Parathyroid adenoma (tissue), 2 donors: ENCODE data around the gene OVCH2.

Experiments used
- H2AFZ ChIP-seq: fragments of 300-600 bp; sonication (generic); one replicate; pipeline ENCODE4 v1.7.0; 2017; ENCODE audit warnings: antibody characterized with exemption, mild to moderate bottlenecking
- H3K27ac ChIP-seq: fragments of 300-600 bp; sonication (generic); one replicate; pipeline ENCODE4 v1.7.0; 2017
- H3K27me3 ChIP-seq: fragments of 300-600 bp; sonication (generic); one replicate; pipeline ENCODE4 v1.7.0; 2017; ENCODE audit warnings: low read length; ENCODE audit not compliant: control insufficient read depth, insufficient read depth
- H3K36me3 ChIP-seq: fragments of 300-600 bp; sonication (generic); one replicate; pipeline ENCODE4 v1.7.0; 2017; ENCODE audit warnings: low read length; ENCODE audit not compliant: control insufficient read depth, insufficient read depth
- H3K4me1 ChIP-seq: fragments of 300-600 bp; sonication (generic); one replicate; pipeline ENCODE4 v1.7.0; 2017; ENCODE audit warnings: control low read depth
- H3K4me2 ChIP-seq: fragments of 300-600 bp; sonication (generic); one replicate; pipeline ENCODE4 v1.7.0; 2017; ENCODE audit warnings: low read length
- H3K4me3 ChIP-seq: fragments of 300-600 bp; sonication (generic); one replicate; pipeline ENCODE4 v1.7.0; 2017; ENCODE audit warnings: low read depth, low read length
- H3K79me2 ChIP-seq: fragments of 300-600 bp; sonication (generic); one replicate; pipeline ENCODE4 v1.7.0; 2017; ENCODE audit warnings: control low read depth
- H3K9ac ChIP-seq: fragments of 300-600 bp; sonication (generic); one replicate; pipeline ENCODE4 v1.7.0; 2017; ENCODE audit warnings: mild to moderate bottlenecking
- H3K9me3 ChIP-seq: fragments of 300-600 bp; sonication (generic); one replicate; pipeline ENCODE4 v1.7.0; 2017; ENCODE audit warnings: low read length; ENCODE audit not compliant: control insufficient read depth
- CTCF ChIP-seq: fragments of 300-600 bp; sonication (generic); IDR thresholded peaks from one replicate; pipeline ENCODE4 v1.7.0; 2017; ENCODE audit warnings: antibody characterized with exemption, mild to moderate bottlenecking
- donor health status: primary hyperparathyroidism.

OVCH2 gene

GRCh38 chr11:7648264-7648663, 58.0 kb downstream of the OVCH2 start:
- Histone ChIP-seq H3K9ac (no peak overlapping the region), H3K36me3 (no peaks in the 10 kb centered on the region), H2AFZ (no peak overlapping the region), H3K27me3 (no peaks in the 10 kb centered on the region), H3K9me3 (no peaks in the 10 kb centered on the region), H3K4me3 (no peak overlapping the region), H3K79me2 (no peaks in the 10 kb centered on the region), H3K27ac (no peak overlapping the region), H3K4me2 (no peak overlapping the region), H3K4me1 (no peaks in the 10 kb centered on the region)
- no peak for TF ChIP-seq CTCF

GRCh38 chr11:7646866-7647265, 59.4 kb downstream of the OVCH2 start:
- no peaks in the 10 kb centered on the region for H3K9me3 ChIP-seq
- H3K79me2 ChIP-seq: no peaks in the 10 kb centered on the region
- H3K27me3 ChIP-seq: no peaks in the 10 kb centered on the region
- peaks cover 5% of the 10 kb centered on the region for H3K4me1 ChIP-seq
- no peak for TF ChIP-seq CTCF
- no peak overlapping the region for H3K4me2 ChIP-seq
- H3K4me3 ChIP-seq: no peak overlapping the region
- no peak overlapping the region for H2AFZ ChIP-seq
- no peak overlapping the region for H3K27ac ChIP-seq
- H3K36me3 ChIP-seq: no peaks in the 10 kb centered on the region
- H3K9ac ChIP-seq: no peak overlapping the region

- no peak overlapping the region for H3K4me3 ChIP-seq
- H3K4me1 ChIP-seq: peaks cover 5% of the 10 kb centered on the region
- no peak overlapping the region for H2AFZ ChIP-seq
- no peaks in the 10 kb centered on the region for H3K36me3 ChIP-seq
- TF ChIP-seq CTCF: no peak
- H3K79me2 ChIP-seq: no peaks in the 10 kb centered on the region
- H3K4me2 ChIP-seq: no peak overlapping the region
- no peak overlapping the region for H3K9ac ChIP-seq
- H3K27ac ChIP-seq: no peak overlapping the region
- H3K27me3 ChIP-seq: no peaks in the 10 kb centered on the region
- H3K9me3 ChIP-seq: no peaks in the 10 kb centered on the region
Observed at GRCh38 chr11:7645206-7645605, 61.1 kb downstream of the OVCH2 start.

GRCh38 chr11:7643314-7643713, 63.0 kb downstream of the OVCH2 start:
- H3K79me2 ChIP-seq: no peaks in the 10 kb centered on the region
- no peaks in the 10 kb centered on the region for H3K27me3 ChIP-seq
- H3K9ac ChIP-seq: no peak overlapping the region
- H3K9me3 ChIP-seq: no peaks in the 10 kb centered on the region
- H3K4me2 ChIP-seq: no peak overlapping the region
- H2AFZ ChIP-seq: no peak overlapping the region
- TF ChIP-seq CTCF: no peak
- H3K4me1 ChIP-seq: peaks cover 5% of the 10 kb centered on the region
- H3K36me3 ChIP-seq: no peaks in the 10 kb centered on the region
- H3K27ac ChIP-seq: no peak overlapping the region
- H3K4me3 ChIP-seq: no peak overlapping the region

GRCh38 chr11:7642747-7643146, 63.5 kb downstream of the OVCH2 start:
- Histone ChIP-seq H3K79me2 (no peaks in the 10 kb centered on the region), H3K4me2 (no peak overlapping the region), H3K36me3 (no peaks in the 10 kb centered on the region), H3K4me1 (peaks cover 5% of the 10 kb centered on the region), H3K9ac (no peak overlapping the region), H3K27me3 (no peaks in the 10 kb centered on the region), H3K27ac (no peak overlapping the region), H3K4me3 (no peak overlapping the region), H2AFZ (no peak overlapping the region), H3K9me3 (no peaks in the 10 kb centered on the region)
- no peak for TF ChIP-seq CTCF
